ENCODE results near the gene WNT6. TPM values are rescaled to one million over a fixed set of nuclear protein-coding genes. Genes with fewer than 3 reads are reported as not detected.

Gene WNT6
- total RNA-seq, 1 experiment from 2014 or later, result 20.3 TPM

DNA sequence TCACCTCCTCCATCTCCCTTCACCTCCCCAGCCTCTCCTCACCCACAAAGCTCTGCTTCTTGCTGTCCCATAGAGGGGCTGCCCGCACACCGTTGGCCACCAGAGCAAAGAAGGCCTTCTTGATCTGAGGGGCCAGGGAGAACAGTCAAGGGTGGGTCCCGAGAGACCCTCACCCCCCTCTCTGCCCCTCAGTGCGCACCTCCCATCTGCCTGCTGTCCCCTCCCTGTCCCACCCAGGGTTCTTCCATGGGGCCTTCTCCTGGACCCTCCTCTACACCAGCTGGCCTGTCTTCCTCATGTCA, 31.2 kb upstream of the WNT6 start:
- Histone ChIP-seq H3K27me3 (replicated peaks; ENCODE audit: control insufficient read depth, insufficient read depth, low read length) (peaks cover 1% of the 10 kb centered on the region; the same call in 1 of the 2 replicates), H3K4me1 (no peaks in the 10 kb centered on the region), H3K9me3 (no peaks in the 10 kb centered on the region), H3K36me3 (ENCODE audit: control insufficient read depth, insufficient read depth, low read length) (no peaks in the 10 kb centered on the region), H3K4me3 (ENCODE audit: low read depth, low read length) (no peak overlapping the region)
- no peak overlapping the region for H3K27ac Mint-ChIP-seq (ENCODE audit: unreplicated experiment)
- intact Hi-C loops (cut with micrococcal nuclease; ENCODE audit: unreplicated experiment), result no loop called here
- no peaks in the 10 kb centered on the region for H3K36me3 Mint-ChIP-seq (ENCODE audit: insufficient read depth, unreplicated experiment)
- H3K4me3 Mint-ChIP-seq (ENCODE audit: unreplicated experiment), result no peak overlapping the region
- ChIA-PET POLR2A (no interaction called here), CTCF (interaction anchor here (0.6 kb wide), 1 partner anchor 33 kb away, joined by 4 read pairs; no protein-coding TSS in a partner anchor)
- no peaks in the 10 kb centered on the region for H3K9me3 Mint-ChIP-seq (ENCODE audit: unreplicated experiment)
- TF ChIP-seq, protein P1, sequence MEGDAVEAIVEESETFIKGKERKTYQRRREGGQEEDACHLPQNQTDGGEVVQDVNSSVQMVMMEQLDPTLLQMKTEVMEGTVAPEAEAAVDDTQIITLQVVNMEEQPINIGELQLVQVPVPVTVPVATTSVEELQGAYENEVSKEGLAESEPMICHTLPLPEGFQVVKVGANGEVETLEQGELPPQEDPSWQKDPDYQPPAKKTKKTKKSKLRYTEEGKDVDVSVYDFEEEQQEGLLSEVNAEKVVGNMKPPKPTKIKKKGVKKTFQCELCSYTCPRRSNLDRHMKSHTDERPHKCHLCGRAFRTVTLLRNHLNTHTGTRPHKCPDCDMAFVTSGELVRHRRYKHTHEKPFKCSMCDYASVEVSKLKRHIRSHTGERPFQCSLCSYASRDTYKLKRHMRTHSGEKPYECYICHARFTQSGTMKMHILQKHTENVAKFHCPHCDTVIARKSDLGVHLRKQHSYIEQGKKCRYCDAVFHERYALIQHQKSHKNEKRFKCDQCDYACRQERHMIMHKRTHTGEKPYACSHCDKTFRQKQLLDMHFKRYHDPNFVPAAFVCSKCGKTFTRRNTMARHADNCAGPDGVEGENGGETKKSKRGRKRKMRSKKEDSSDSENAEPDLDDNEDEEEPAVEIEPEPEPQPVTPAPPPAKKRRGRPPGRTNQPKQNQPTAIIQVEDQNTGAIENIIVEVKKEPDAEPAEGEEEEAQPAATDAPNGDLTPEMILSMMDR (IDR thresholded peaks at IDR 0.05; ENCODE audit: insufficient read depth in 1 of 2, low read depth in 1 of 2, low read length in 1 of 2, severe bottlenecking in 1 of 2, unreplicated experiment in 1 of 2), result no peak
- H3K27me3 Mint-ChIP-seq (ENCODE audit: insufficient read depth, unreplicated experiment), result peaks cover 2% of the 10 kb centered on the region
- H3K4me1 Mint-ChIP-seq (ENCODE audit: low read depth, unreplicated experiment), result no peaks in the 10 kb centered on the region
- no peak for DNase-seq
- BruUV-seq (replicated peaks), result no TSS peak

DNA sequence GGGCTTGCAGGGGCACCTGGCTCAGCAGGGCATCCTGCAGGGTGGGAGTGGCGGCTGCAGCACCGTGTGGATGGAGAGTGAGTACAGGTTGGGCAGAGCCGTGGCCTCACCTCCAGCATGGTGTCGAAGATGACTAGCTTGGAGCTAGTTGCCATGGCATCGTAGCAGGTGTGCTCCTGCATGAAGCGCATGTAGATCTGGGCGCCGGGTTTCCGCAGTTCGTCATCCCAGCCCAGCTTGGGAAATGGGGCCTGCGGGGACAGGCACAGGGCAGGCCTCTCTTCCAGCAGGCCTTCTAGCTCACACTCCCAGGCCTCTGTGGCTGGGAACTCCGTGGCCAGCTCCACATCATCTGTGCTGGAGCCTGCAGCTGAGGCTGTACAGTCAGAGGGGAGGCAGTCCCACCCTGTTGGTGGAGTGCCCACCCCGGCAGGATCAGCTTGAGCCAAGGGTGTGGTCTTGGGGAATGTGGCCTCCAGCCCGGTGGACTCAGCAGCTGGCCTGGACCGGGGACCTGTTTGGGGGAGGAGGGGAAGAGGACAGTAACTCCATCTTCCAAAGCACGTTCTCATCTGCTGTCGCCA, 29.6 kb upstream of the WNT6 start:
- no TSS peak for BruUV-seq (replicated peaks)
- Histone ChIP-seq H3K4me3 (ENCODE audit: low read depth, low read length) (no peak overlapping the region), H3K36me3 (ENCODE audit: control insufficient read depth, insufficient read depth, low read length) (no peaks in the 10 kb centered on the region), H3K4me1 (no peaks in the 10 kb centered on the region), H3K27me3 (replicated peaks; ENCODE audit: control insufficient read depth, insufficient read depth, low read length) (peaks cover 1% of the 10 kb centered on the region; the same call in 1 of the 2 replicates), H3K9me3 (no peaks in the 10 kb centered on the region)
- H3K27me3 Mint-ChIP-seq (ENCODE audit: insufficient read depth, unreplicated experiment), result peaks cover 2% of the 10 kb centered on the region
- H3K9me3 Mint-ChIP-seq (ENCODE audit: unreplicated experiment), result no peaks in the 10 kb centered on the region
- ChIA-PET POLR2A (no interaction called here), CTCF (no interaction called here)
- H3K4me1 Mint-ChIP-seq (ENCODE audit: low read depth, unreplicated experiment), result no peaks in the 10 kb centered on the region
- DNase-seq, result no peak
- H3K36me3 Mint-ChIP-seq (ENCODE audit: insufficient read depth, unreplicated experiment), result no peaks in the 10 kb centered on the region
- TF ChIP-seq, protein P1 (IDR thresholded peaks at IDR 0.05; ENCODE audit: insufficient read depth in 1 of 2, low read depth in 1 of 2, low read length in 1 of 2, severe bottlenecking in 1 of 2, unreplicated experiment in 1 of 2), result no peak
- intact Hi-C loops (cut with micrococcal nuclease; ENCODE audit: unreplicated experiment), result no loop called here
- H3K27ac Mint-ChIP-seq (ENCODE audit: unreplicated experiment), result no peak overlapping the region
- H3K4me3 Mint-ChIP-seq (ENCODE audit: unreplicated experiment), result no peak overlapping the region

DNA sequence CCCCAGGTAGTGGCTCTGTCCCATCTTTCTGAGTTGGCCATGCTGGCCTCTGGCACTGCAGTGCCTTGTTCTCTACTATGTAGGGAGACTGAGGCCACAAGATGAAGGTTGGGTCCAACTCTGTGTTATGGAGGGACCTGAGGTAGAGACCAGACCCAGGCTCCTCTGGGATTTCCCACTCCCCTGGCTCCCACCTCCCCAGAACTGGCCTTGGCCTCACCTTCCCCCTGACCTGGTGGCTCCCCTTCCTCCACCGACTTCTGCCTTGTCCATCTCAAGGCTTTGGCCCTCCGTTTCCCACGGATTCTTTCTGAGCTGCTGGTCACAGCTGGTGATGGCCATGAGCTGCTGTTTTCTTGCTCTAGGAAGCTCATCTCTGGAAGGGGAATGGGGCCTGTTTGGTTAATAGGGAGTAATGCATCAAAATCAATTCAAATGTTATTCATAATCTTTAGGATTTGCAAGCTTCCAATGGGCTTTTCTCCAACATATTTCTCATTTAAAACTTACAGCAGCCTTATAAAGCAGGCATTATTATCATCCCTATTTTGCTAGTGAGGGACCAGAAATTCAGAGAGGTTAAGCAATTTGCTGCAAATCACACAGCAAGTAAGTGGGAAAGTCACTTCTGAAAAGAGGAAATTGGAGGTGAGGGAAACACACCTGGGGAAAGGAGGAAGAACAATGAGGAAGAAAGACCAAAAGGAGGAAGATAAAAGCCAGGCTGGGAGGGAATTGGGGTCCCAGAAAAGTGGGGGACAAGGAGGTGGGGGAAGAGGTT, 28.9 kb upstream of the WNT6 start:
- Histone ChIP-seq H3K27me3 (replicated peaks; ENCODE audit: control insufficient read depth, insufficient read depth, low read length) (peaks cover 1% of the 10 kb centered on the region; the same call in 1 of the 2 replicates), H3K9me3 (no peaks in the 10 kb centered on the region), H3K4me1 (no peaks in the 10 kb centered on the region), H3K36me3 (ENCODE audit: control insufficient read depth, insufficient read depth, low read length) (no peaks in the 10 kb centered on the region), H3K4me3 (ENCODE audit: low read depth, low read length) (no peak overlapping the region)
- no TSS peak for BruUV-seq (replicated peaks)
- intact Hi-C loops (cut with micrococcal nuclease; ENCODE audit: unreplicated experiment), result no loop called here
- peaks cover 2% of the 10 kb centered on the region for H3K27me3 Mint-ChIP-seq (ENCODE audit: insufficient read depth, unreplicated experiment)
- H3K36me3 Mint-ChIP-seq (ENCODE audit: insufficient read depth, unreplicated experiment), result no peaks in the 10 kb centered on the region
- H3K4me1 Mint-ChIP-seq (ENCODE audit: low read depth, unreplicated experiment), result no peaks in the 10 kb centered on the region
- no peak for DNase-seq
- no peak overlapping the region for H3K4me3 Mint-ChIP-seq (ENCODE audit: unreplicated experiment)
- no peaks in the 10 kb centered on the region for H3K9me3 Mint-ChIP-seq (ENCODE audit: unreplicated experiment)
- TF ChIP-seq, protein P1 (IDR thresholded peaks at IDR 0.05; ENCODE audit: insufficient read depth in 1 of 2, low read depth in 1 of 2, low read length in 1 of 2, severe bottlenecking in 1 of 2, unreplicated experiment in 1 of 2), result no peak
- H3K27ac Mint-ChIP-seq (ENCODE audit: unreplicated experiment), result no peak overlapping the region
- POLR2A ChIA-PET, result no interaction called here
- CTCF ChIA-PET, result no interaction called here

Measured in Caco-2 (cell line).